ENCODE measurements around the gene ALOX12B. TPM values are rescaled to one million over a fixed set of nuclear protein-coding genes. Genes with fewer than 3 reads are reported as not detected.

Gene ALOX12B
- total and polyA plus RNA-seq, 2 experiments from 2014 or later: 0.16 to 1.4 TPM

GRCh38 chr17:8048236-8048635, 39.3 kb downstream of the ALOX12B start:
- no peaks in the 10 kb centered on the region for H3K27me3 Mint-ChIP-seq (ENCODE audit: insufficient read depth, low read depth, poor library complexity)
- no peak for DNase-seq (ENCODE audit: low spot score)
- no peak for ATAC-seq
- H3F3A ChIP-seq (replicated peaks; ENCODE audit: low read depth): no peaks in the 10 kb centered on the region
- H3K9me3 Mint-ChIP-seq: no peaks in the 10 kb centered on the region
- H3K4me1 ChIP-seq (ENCODE audit: insufficient read depth): no peaks in the 10 kb centered on the region
- H3K79me2 ChIP-seq (replicated peaks; ENCODE audit: insufficient read depth): no peaks in the 10 kb centered on the region
- H3K36me3 Mint-ChIP-seq (ENCODE audit: low read depth): no peaks in the 10 kb centered on the region
- H3K4me1 Mint-ChIP-seq: peaks cover 2% of the 10 kb centered on the region; the same call in 2 of the 3 replicates
- H3K4me3 ChIP-seq: no peak overlapping the region
- no peaks in the 10 kb centered on the region for H3K9me2 ChIP-seq (ENCODE audit: insufficient read depth)
- H2AFZ ChIP-seq: no peak overlapping the region
- H4K20me1 ChIP-seq (replicated peaks; ENCODE audit: insufficient read depth): no peaks in the 10 kb centered on the region
- H3K27me3 ChIP-seq (ENCODE audit: insufficient read depth): no peaks in the 10 kb centered on the region
- H3K27ac Mint-ChIP-seq: no peak overlapping the region
- no peaks in the 10 kb centered on the region for H3K36me3 ChIP-seq (ENCODE audit: insufficient read depth)
- no peak overlapping the region for H3K27ac ChIP-seq (ENCODE audit: low read depth)
- no peak overlapping the region for H3K4me3 Mint-ChIP-seq
- no peak overlapping the region for H3K4me2 ChIP-seq
- no peak for TF ChIP-seq CREB1 (CRISPR knock-in tag; IDR thresholded peaks at IDR 0.05; ENCODE audit: low read depth)

GRCh38 chr17:8047769-8048110, 39.8 kb downstream of the ALOX12B start:
- ATAC-seq (no peak), DNase-seq (ENCODE audit: low spot score) (no peak)
- H3K27me3 Mint-ChIP-seq (ENCODE audit: insufficient read depth, low read depth, poor library complexity): peaks cover 2% of the 10 kb centered on the region
- Histone ChIP-seq H2AFZ (no peak overlapping the region), H3F3A (replicated peaks; ENCODE audit: low read depth) (no peaks in the 10 kb centered on the region), H4K20me1 (replicated peaks; ENCODE audit: insufficient read depth) (no peaks in the 10 kb centered on the region), H3K4me2 (no peak overlapping the region), H3K9me2 (ENCODE audit: insufficient read depth) (no peaks in the 10 kb centered on the region), H3K27me3 (ENCODE audit: insufficient read depth) (no peaks in the 10 kb centered on the region), H3K27ac (ENCODE audit: low read depth) (no peak overlapping the region), H3K79me2 (replicated peaks; ENCODE audit: insufficient read depth) (no peaks in the 10 kb centered on the region), H3K4me1 (ENCODE audit: insufficient read depth) (no peaks in the 10 kb centered on the region), H3K36me3 (ENCODE audit: insufficient read depth) (no peaks in the 10 kb centered on the region), H3K4me3 (no peak overlapping the region)
- no peaks in the 10 kb centered on the region for H3K9me3 Mint-ChIP-seq
- H3K36me3 Mint-ChIP-seq (ENCODE audit: low read depth): no peaks in the 10 kb centered on the region
- H3K4me3 Mint-ChIP-seq: no peak overlapping the region
- H3K27ac Mint-ChIP-seq: no peak overlapping the region
- peaks cover 2% of the 10 kb centered on the region; the same call in 2 of the 3 replicates for H3K4me1 Mint-ChIP-seq
- TF ChIP-seq JUNB (IDR thresholded peaks at IDR 0.05; ENCODE audit: unreplicated experiment) (no peak), ETS1 (IDR thresholded peaks at IDR 0.05) (no peak), ZNF114 (CRISPR knock-in tag; IDR thresholded peaks at IDR 0.05) (no peak), NANOG (IDR thresholded peaks at IDR 0.05; ENCODE audit: borderline replicate concordance) (no peak), POLR2AphosphoS5 (IDR thresholded peaks at IDR 0.05; ENCODE audit: low read depth) (no peak), CREB1 (CRISPR knock-in tag; IDR thresholded peaks at IDR 0.05; ENCODE audit: low read depth) (no peak), ZNF331 (CRISPR knock-in tag; IDR thresholded peaks at IDR 0.05; ENCODE audit: low read depth) (no peak), EZH2 (IDR thresholded peaks at IDR 0.05; ENCODE audit: low read depth, unreplicated experiment) (no peak), REST (IDR thresholded peaks at IDR 0.05; ENCODE audit: unreplicated experiment) (no peak), CTCF (conservative IDR thresholded peaks at IDR 0.05; ENCODE audit: low read depth in 2 of 2) (no peak), STAT1 (IDR thresholded peaks at IDR 0.05; ENCODE audit: unreplicated experiment) (no peak), EZH2phosphoT487 (IDR thresholded peaks at IDR 0.05; ENCODE audit: unreplicated experiment) (no peak)

Measured in GM23338 (cell line).